ENCODE data around the gene GUF1. TPM values are rescaled to one million over a fixed set of nuclear protein-coding genes. Genes with fewer than 3 reads are reported as not detected.

Gene GUF1
- total RNA-seq, 1 donor from 2014 or later, result 26.0 TPM

- no peak for TF ChIP-seq CTCF (IDR thresholded peaks at IDR 0.05; ENCODE audit: unreplicated experiment)
- Mint-ChIP-seq H3K27me3 (no peaks in the 10 kb centered on the region), H3K9me3 (ENCODE audit: low read depth) (no peaks in the 10 kb centered on the region), H3K27ac (no peak overlapping the region), H3K4me1 (ENCODE audit: low read depth) (no peaks in the 10 kb centered on the region), H3K36me3 (ENCODE audit: insufficient read depth) (no peaks in the 10 kb centered on the region), H3K4me3 (ENCODE audit: low read depth) (no peak overlapping the region)
- DNase-seq (ENCODE audit: low spot score, unreplicated experiment), result no peak
Measured at GRCh38 chr4:44736900-44737299, 58.7 kb downstream of the GUF1 start.

GRCh38 chr4:44738615-44739014, 60.4 kb downstream of the GUF1 start:
- no peaks in the 10 kb centered on the region for H3K27me3 Mint-ChIP-seq
- peak; percentile 31 for TF ChIP-seq CTCF (IDR thresholded peaks at IDR 0.05; ENCODE audit: unreplicated experiment)
- no peaks in the 10 kb centered on the region for H3K4me1 Mint-ChIP-seq (ENCODE audit: low read depth)
- H3K36me3 Mint-ChIP-seq (ENCODE audit: insufficient read depth), result no peaks in the 10 kb centered on the region
- H3K27ac Mint-ChIP-seq, result no peak overlapping the region
- no peak overlapping the region for H3K4me3 Mint-ChIP-seq (ENCODE audit: low read depth)
- no peaks in the 10 kb centered on the region for H3K9me3 Mint-ChIP-seq (ENCODE audit: low read depth)
- DNase-seq (ENCODE audit: low spot score, unreplicated experiment), result no peak

GRCh38 chr4:44740201-44740600, 62.0 kb downstream of the GUF1 start:
- TF ChIP-seq CTCF (IDR thresholded peaks at IDR 0.05; ENCODE audit: unreplicated experiment), result no peak
- Mint-ChIP-seq H3K27ac (no peak overlapping the region), H3K27me3 (no peaks in the 10 kb centered on the region), H3K4me1 (ENCODE audit: low read depth) (no peaks in the 10 kb centered on the region), H3K4me3 (ENCODE audit: low read depth) (no peak overlapping the region), H3K9me3 (ENCODE audit: low read depth) (no peaks in the 10 kb centered on the region), H3K36me3 (ENCODE audit: insufficient read depth) (no peaks in the 10 kb centered on the region)
- no peak for DNase-seq (ENCODE audit: low spot score, unreplicated experiment)

Other genes starting within 250 kb of the GUF1 start
- 1.3 and 1.7 TPM in 2 replicates for gene KCTD8, start 229.6 kb upstream of the GUF1 start, total RNA-seq
- gene YIPF7, start 26.8 kb upstream of the GUF1 start, total RNA-seq, result 0.36 and 0.46 TPM in 2 replicates
- gene GNPDA2, start 48.1 kb downstream of the GUF1 start, total RNA-seq, result 8.8 and 10.5 TPM in 2 replicates

All from progenitor cell of endocrine pancreas (in vitro differentiated cells).